HEK293 (cell line): Measurements from ENCODE around the gene NAA80.

Experiments
- ZNF155 ChIP-seq: fragments of 450-650 bp; formaldehyde crosslinking; IDR thresholded peaks from 2 replicates; pipeline ENCODE4 v1.5.1; 2016; ENCODE audit warnings: missing biosample characterization, missing genetic modification characterization
- ZNF670 ChIP-seq: fragments of 450-650 bp; formaldehyde crosslinking; IDR thresholded peaks from 2 replicates; pipeline ENCODE4 v1.5.1; 2016; ENCODE audit warnings: missing biosample characterization, missing genetic modification characterization, low read depth

GRCh38 chr3:50299929-50300680, 900 bp upstream of the NAA80 start:
- no peak for TF ChIP-seq ZNF670 (tag by site-specific recombination)
- no peak for TF ChIP-seq ZNF155
